Tibial nerve (tissue), 4 donors: ENCODE measurements around the gene AKAP6. TPM values are rescaled to one million over a fixed set of nuclear protein-coding genes. Genes with fewer than 3 reads are reported as not detected.
A peak's percentile ranks its signal among the peaks of the same experiment; 100 is the strongest.
"Not testable (repeated sequence)": the region's sequence is repeated elsewhere in the genome, so short reads cannot be mapped to it uniquely, and the experiment has no call there.

ENCODE experiments used
- DNase-seq, 2 donors: peaks; one replicate each; pipeline ENCODE4 v3.0.0-alpha.2; 2019; ENCODE audit warnings: low spot score in 2 of 2
- H3K27ac ChIP-seq, 4 donors: fragments of 200-600 bp; sonication (generic) in 3 of 4; one replicate each; pipeline ENCODE4 v1.5.1; 2017 to 2019; ENCODE audit warnings: mild to moderate bottlenecking in 1 of 4
- H3K27me3 ChIP-seq, 2 donors: fragments of 200-600 bp; sonication (generic) in 1 of 2; one replicate each; pipeline versions ENCODE4 v1.5.1 to v1.6.0; 2017 to 2019
- H3K36me3 ChIP-seq, 3 donors: fragments of 200-600 bp; sonication (generic); one replicate each; pipeline ENCODE4 v1.5.1; 2018 to 2019
- H3K4me1 ChIP-seq, 4 donors: fragments of 200-600 bp; sonication (generic) in 3 of 4; one replicate each; pipeline ENCODE4 v1.5.1; 2017 to 2019
- H3K4me3 ChIP-seq, 4 donors: fragments of 200-600 bp; sonication (generic) in 3 of 4; one replicate each; pipeline ENCODE4 v1.5.1; 2017 to 2019; ENCODE audit warnings: mild to moderate bottlenecking in 1 of 4, moderate library complexity in 1 of 4
- H3K9me3 ChIP-seq, 4 donors: fragments of 200-600 bp; sonication (generic) in 3 of 4; one replicate each; pipeline ENCODE4 v1.5.1; 2017 to 2019
- EP300 ChIP-seq, 2 donors: sonication (generic); formaldehyde crosslinking; IDR thresholded peaks; one replicate each; pipeline ENCODE4 v1.6.1; 2017; ENCODE audit warnings: antibody characterized with exemption in 2 of 2, mild to moderate bottlenecking in 1 of 2
- POLR2A ChIP-seq, 2 donors: fragments of 450-650 bp; IDR thresholded peaks; one replicate each; pipeline ENCODE4 v1.6.1; 2017; ENCODE audit warnings: antibody characterized with exemption in 2 of 2, mild to moderate bottlenecking in 2 of 2, moderate library complexity in 2 of 2
- WGBS, 2 donors: methylation state at CpG; one replicate each; pipeline ENCODE4 v1.1.5; 2018; 5-methylcytosine and 5-hydroxymethylcytosine counted together
- total RNA-seq, 4 donors: library from RNA; depleted of rRNA; stranded (reverse); fragments of >200 nt; gene quantifications; one replicate each; pipeline ENCODE4 v1.1.0, GENCODE V29; 2016
- TF ChIP-seq, protein P1 (sequence below), 5 experiments: fragments of 200-600 bp in 3 of 5; fragments of 450-650 bp in 2 of 5; sonication (generic) in 3 of 5; IDR thresholded peaks; one replicate each; pipeline ENCODE4 v1.5.1; 2016 to 2019; ENCODE audit warnings: antibody characterized with exemption in 5 of 5, mild to moderate bottlenecking in 3 of 5, moderate library complexity in 2 of 5

The AKAP6 gene
- total RNA-seq, 4 donors from 2014 or later = 2.1 to 10.7 (median 5.2) TPM

DNA sequence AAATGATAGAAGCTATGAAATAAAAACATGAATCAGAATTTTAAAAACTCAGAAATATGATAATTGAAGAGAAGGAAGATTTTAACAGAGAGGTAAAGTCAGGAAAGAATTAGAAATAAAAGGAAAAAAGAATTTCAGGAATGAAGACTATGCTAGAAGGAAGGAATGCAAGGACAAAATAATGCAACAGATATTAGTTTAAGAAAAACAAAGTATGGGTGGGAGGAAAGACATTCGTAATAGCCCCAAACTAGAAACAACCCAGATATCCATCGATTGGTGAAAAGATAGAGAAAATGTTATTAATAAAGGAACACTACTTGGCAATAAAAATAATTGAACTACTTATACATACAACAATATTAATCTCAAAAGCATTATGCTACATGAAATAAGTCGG is 129.6 kb downstream of the AKAP6 start:
- H3K9me3 ChIP-seq = peaks cover 0 to 3% (median 0%) of the 10 kb centered on the region in 4 donors
- no peaks in the 10 kb centered on the region for H3K4me1 ChIP-seq
- H3K36me3 ChIP-seq = no peaks in the 10 kb centered on the region
- no peak overlapping the region for H3K27ac ChIP-seq
- no peak overlapping the region for H3K4me3 ChIP-seq
- TF ChIP-seq POLR2A (IDR thresholded peaks at IDR 0.05) (no peak), EP300 (IDR thresholded peaks at IDR 0.05) (no peak)
- TF ChIP-seq, protein P1, sequence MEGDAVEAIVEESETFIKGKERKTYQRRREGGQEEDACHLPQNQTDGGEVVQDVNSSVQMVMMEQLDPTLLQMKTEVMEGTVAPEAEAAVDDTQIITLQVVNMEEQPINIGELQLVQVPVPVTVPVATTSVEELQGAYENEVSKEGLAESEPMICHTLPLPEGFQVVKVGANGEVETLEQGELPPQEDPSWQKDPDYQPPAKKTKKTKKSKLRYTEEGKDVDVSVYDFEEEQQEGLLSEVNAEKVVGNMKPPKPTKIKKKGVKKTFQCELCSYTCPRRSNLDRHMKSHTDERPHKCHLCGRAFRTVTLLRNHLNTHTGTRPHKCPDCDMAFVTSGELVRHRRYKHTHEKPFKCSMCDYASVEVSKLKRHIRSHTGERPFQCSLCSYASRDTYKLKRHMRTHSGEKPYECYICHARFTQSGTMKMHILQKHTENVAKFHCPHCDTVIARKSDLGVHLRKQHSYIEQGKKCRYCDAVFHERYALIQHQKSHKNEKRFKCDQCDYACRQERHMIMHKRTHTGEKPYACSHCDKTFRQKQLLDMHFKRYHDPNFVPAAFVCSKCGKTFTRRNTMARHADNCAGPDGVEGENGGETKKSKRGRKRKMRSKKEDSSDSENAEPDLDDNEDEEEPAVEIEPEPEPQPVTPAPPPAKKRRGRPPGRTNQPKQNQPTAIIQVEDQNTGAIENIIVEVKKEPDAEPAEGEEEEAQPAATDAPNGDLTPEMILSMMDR (IDR thresholded peaks at IDR 0.05) = no peak
- DNase-seq = no peak
- 73% methylated on average over 3 of the region's 3 CpGs for WGBS, 2 donors
- no peaks in the 10 kb centered on the region for H3K27me3 ChIP-seq

DNA sequence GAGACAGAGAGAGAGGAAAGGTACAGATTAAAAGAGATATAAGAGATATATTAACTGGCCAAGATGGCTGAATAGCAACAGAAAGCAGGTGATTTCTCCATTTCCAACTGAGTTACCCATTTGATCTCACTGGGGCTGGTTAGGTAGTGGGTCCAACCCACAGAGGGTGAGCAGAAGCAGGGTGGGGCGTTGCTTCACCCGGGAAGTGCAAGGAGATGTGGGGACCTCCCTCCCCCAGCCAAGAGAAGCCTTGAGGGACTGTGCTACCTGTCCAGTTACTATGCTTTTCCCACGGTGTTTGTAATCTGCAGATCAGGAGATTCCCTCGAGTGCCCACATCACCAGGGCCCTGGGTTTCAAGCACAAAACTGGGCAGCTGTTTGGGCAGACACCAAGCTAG is 131.2 kb downstream of the AKAP6 start:
- TF ChIP-seq, protein P1 (IDR thresholded peaks at IDR 0.05) = no peak
- TF ChIP-seq POLR2A (IDR thresholded peaks at IDR 0.05) (no peak), EP300 (IDR thresholded peaks at IDR 0.05) (no peak)
- no peaks in the 10 kb centered on the region for H3K4me1 ChIP-seq
- no peaks in the 10 kb centered on the region for H3K36me3 ChIP-seq
- H3K27me3 ChIP-seq = no peaks in the 10 kb centered on the region
- H3K27ac ChIP-seq = no peak overlapping the region
- no peak overlapping the region for H3K4me3 ChIP-seq
- peaks cover 0 to 3% (median 0%) of the 10 kb centered on the region in 4 donors for H3K9me3 ChIP-seq
- WGBS, 2 donors = 79 to 85% methylated on average over 4 of the region's 4 CpGs
- DNase-seq = no peak

DNA sequence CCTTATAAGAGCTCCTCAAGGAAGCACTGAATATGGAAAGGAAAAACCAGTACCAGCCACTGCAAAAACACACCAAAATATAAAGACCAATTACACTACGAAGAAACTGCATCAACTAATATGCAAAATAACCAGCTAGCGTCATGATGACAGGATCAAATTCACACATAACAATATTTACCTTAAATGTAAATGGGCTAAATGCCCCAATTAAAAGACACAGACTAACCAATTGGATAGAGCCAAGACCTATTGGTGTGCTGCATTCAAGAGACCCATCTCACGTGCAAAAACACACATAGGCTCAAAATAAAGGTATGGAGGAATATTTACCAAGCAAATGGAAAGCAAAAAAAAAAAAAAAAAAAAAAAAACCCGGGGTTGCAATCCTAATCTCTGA is 133.5 kb downstream of the AKAP6 start:
- not testable (repeated sequence) for H3K4me1 ChIP-seq, H3K27me3 ChIP-seq, H3K27ac ChIP-seq, H3K36me3 ChIP-seq, DNase-seq, H3K9me3 ChIP-seq, H3K4me3 ChIP-seq
- WGBS, 2 donors = 94 to 95% methylated on average over 4 of the region's 4 CpGs

DNA sequence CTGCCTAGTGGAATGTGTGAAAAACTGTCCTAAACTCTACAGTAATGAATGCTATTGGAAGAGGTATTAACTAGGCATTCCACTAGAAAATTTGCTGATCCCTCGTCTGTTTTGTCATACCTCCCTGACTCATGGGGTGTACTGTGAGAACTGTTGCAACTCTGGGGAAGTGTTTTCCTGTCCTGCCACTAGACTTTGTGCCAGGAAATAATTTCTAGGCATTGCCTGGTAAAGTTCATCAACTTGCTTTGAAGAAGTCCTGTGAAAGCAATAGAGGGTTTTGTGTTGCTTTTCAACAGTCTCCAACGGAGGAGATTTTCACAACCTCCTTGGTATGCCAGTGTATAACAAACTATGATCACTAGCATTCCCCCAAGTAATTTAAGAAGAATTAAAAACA is 139.9 kb downstream of the AKAP6 start:
- Histone ChIP-seq H3K9me3 (no peaks in the 10 kb centered on the region), H3K27me3 (no peaks in the 10 kb centered on the region), H3K4me3 (no peak overlapping the region), H3K4me1 (peaks cover 0 to 39% (median 13%) of the 10 kb centered on the region in 4 donors), H3K27ac (peak overlapping the region in 2 of 4 donors; percentile 5 to 79), H3K36me3 (no peaks in the 10 kb centered on the region)
- peak in 1 of 2 donors; percentile 22 for DNase-seq
- WGBS, 2 donors = 4 to 8% methylated on average over 2 of the region's 2 CpGs
- TF ChIP-seq EP300 (IDR thresholded peaks at IDR 0.05) = peak in 1 of 2 donors; percentile 38
- TF ChIP-seq, protein P1 (IDR thresholded peaks at IDR 0.05) = no peak

DNA sequence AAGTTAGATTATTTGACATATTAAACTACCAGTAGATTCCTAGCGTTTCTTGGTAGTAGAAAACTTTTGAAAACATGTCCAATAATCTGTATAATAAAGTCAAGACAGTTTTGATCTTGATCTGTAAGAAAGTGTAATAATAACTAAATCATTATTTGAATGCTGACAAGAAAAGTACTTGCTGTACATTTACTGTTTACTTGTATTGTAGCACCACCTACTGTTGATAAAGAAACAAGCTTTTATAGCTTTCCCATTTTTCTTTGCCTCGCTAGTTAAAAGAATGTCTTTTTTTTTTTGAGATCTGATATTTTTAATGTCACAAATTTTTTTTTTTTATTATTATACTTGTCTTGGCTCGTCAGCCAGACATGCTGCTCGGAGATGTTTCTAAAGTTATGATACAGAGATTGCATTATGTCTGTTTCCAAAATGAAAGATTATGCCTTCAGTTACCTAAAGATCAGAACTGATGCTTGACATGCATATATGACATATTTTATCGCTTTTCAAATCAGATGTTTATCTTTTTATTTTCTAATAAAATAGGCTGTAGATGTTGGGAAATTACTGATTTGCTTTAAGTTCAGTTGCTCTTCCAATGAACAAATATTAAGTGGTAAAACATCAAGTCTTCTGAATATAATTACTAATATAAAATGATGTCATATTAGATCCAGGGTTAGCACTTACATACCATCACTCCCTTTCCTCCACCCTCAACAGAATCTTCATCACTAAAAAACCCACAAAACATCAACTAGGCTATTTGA is 140.5 kb downstream of the AKAP6 start:
- DNase-seq = no peak
- H3K4me3 ChIP-seq = no peak overlapping the region
- H3K27ac ChIP-seq = peak overlapping the region in 2 of 4 donors; percentile 33 to 84
- 12 to 17% methylated on average over 5 of the region's 5 CpGs for WGBS, 2 donors
- no peaks in the 10 kb centered on the region for H3K36me3 ChIP-seq
- TF ChIP-seq, protein P1 (IDR thresholded peaks at IDR 0.05) = peak; percentile 36 to 59 (median 41)
- no peak for TF ChIP-seq POLR2A (IDR thresholded peaks at IDR 0.05)
- no peaks in the 10 kb centered on the region for H3K27me3 ChIP-seq
- no peaks in the 10 kb centered on the region for H3K9me3 ChIP-seq
- peaks cover 0 to 40% (median 13%) of the 10 kb centered on the region in 4 donors for H3K4me1 ChIP-seq
